NCI-H2107 (cell line): ENCODE results near the gene SOS1.
"Not testable (repeated sequence)": the region's sequence is repeated elsewhere in the genome, so short reads cannot be mapped to it uniquely, and the experiment has no call there.

Experiments used
- DNase-seq: peaks from one replicate; lab custom pipeline; 2025; lab: John Stamatoyannopoulos, UW

SOS1 gene

GRCh38 chr2:39138837-39139211, 18.0 kb upstream of the SOS1 start:
- no peak for DNase-seq

- DNase-seq = not testable (repeated sequence)
Measured at GRCh38 chr2:39138187-39138836, 17.5 kb upstream of the SOS1 start.

GRCh38 chr2:39136799-39137198, 15.9 kb upstream of the SOS1 start:
- DNase-seq = no peak

GRCh38 chr2:39135690-39136259, 14.9 kb upstream of the SOS1 start:
- DNase-seq = no peak

- no peak for DNase-seq
Measured at GRCh38 chr2:39133215-39133851, 12.5 kb upstream of the SOS1 start.

- no peak for DNase-seq
Measured at GRCh38 chr2:39128919-39129391, 8.1 kb upstream of the SOS1 start.

- no peak for DNase-seq
Measured at GRCh38 chr2:39127973-39128372, 7.1 kb upstream of the SOS1 start.

GRCh38 chr2:39124746-39125057, 3.9 kb upstream of the SOS1 start:
- no peak for DNase-seq

GRCh38 chr2:39124000-39124745, 3.3 kb upstream of the SOS1 start:
- DNase-seq = peak; percentile 88

GRCh38 chr2:39123436-39123999, 2.7 kb upstream of the SOS1 start:
- no peak for DNase-seq

GRCh38 chr2:39121523-39122063, 742 bp upstream of the SOS1 start:
- DNase-seq = no peak

- no peak for DNase-seq
Measured at GRCh38 chr2:39120521-39120770, 405 bp downstream of the SOS1 start.

- no peak for DNase-seq
Measured at GRCh38 chr2:39119732-39120520, 925 bp downstream of the SOS1 start.

GRCh38 chr2:39118786-39119499, 1.9 kb downstream of the SOS1 start:
- no peak for DNase-seq

- no peak for DNase-seq
Measured at GRCh38 chr2:39115556-39115955, 5.3 kb downstream of the SOS1 start.

GRCh38 chr2:39114771-39115170, 6.1 kb downstream of the SOS1 start:
- no peak for DNase-seq

GRCh38 chr2:39109537-39109936, 11.3 kb downstream of the SOS1 start:
- no peak for DNase-seq

- DNase-seq = no peak
Measured at GRCh38 chr2:39108377-39108776, 12.5 kb downstream of the SOS1 start.

GRCh38 chr2:39107724-39108273, 13.1 kb downstream of the SOS1 start:
- no peak for DNase-seq

GRCh38 chr2:39107156-39107555, 13.7 kb downstream of the SOS1 start:
- no peak for DNase-seq
